Left ventricle myocardium inferior (tissue), 1 donor: ENCODE data around the gene RHCG. TPM values are rescaled to one million over a fixed set of nuclear protein-coding genes. Genes with fewer than 3 reads are reported as not detected.

Experiments
- DNase-seq: peaks from one replicate; pipeline ENCODE4 v3.0.0-alpha.2; 2020
- H3K27ac ChIP-seq: fragments of 200-600 bp; replicated peaks from 2 replicates; pipeline ENCODE4 v1.8.0; 2021
- H3K27me3 ChIP-seq: fragments of 200-600 bp; 2 replicates; pipeline ENCODE4 v1.8.0; 2021; ENCODE audit warnings: low read depth
- H3K36me3 ChIP-seq: fragments of 200-600 bp; 2 replicates; pipeline ENCODE4 v1.8.0; 2021
- H3K4me1 ChIP-seq: fragments of 200-600 bp; 2 replicates; pipeline ENCODE4 v1.8.0; 2021
- H3K4me3 ChIP-seq: fragments of 200-600 bp; 2 replicates; pipeline ENCODE4 v1.8.0; 2021; ENCODE audit warnings: mild to moderate bottlenecking, moderate library complexity
- H3K9me3 ChIP-seq: fragments of 200-600 bp; replicated peaks from 2 replicates; pipeline ENCODE4 v1.8.0; 2021
- intact Hi-C: fragments of 100-400 bp; cut with micrococcal nuclease; formaldehyde crosslinking; loops from one replicate; pipeline ENCODE4 v1.11.0; 2022
- total RNA-seq: library from RNA; stranded (reverse); fragmentation: NEBNext Ultra II Directional; extraction: Animal tissue kit (Norgen Biotek cat#: 25700); gene quantifications from one replicate; pipeline ENCODE4 v1.2.1, GENCODE V29; 2021
- TF ChIP-seq, protein P1 (sequence below): fragments of 200-600 bp; IDR thresholded peaks from 2 replicates; pipeline ENCODE4 v1.8.0; 2021; ENCODE audit warnings: antibody characterized with exemption, mild to moderate bottlenecking, borderline replicate concordance
- donor health status: DM: no; HTN: yes; CAD: no; lungs with severe emphysema.

RHCG gene
- total RNA-seq, 1 donor from 2014 or later = 0.22 TPM

DNA sequence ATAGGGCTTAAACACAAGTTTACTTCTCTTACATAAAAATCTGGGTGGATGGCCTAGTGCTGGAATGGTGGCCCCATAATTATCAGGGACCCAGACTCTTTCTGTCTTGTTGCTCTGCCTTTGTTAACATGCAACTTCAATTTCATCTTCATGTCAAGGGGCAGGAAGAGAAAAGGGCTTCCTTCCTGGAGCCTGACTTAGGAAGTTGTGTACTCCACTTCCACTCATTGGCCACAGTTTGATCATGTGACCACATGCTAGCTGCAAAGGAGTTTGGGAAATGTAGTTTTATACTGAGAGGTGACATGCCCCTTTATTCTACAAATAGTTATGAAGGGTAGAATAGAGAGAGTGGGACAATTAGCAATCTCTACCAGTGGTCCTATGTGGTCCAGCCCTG is 39.3 kb downstream of the RHCG start:
- no peak overlapping the region for H3K4me3 ChIP-seq
- H3K9me3 ChIP-seq = peaks cover 14% of the 10 kb centered on the region
- H3K36me3 ChIP-seq = no peaks in the 10 kb centered on the region
- TF ChIP-seq, protein P1, sequence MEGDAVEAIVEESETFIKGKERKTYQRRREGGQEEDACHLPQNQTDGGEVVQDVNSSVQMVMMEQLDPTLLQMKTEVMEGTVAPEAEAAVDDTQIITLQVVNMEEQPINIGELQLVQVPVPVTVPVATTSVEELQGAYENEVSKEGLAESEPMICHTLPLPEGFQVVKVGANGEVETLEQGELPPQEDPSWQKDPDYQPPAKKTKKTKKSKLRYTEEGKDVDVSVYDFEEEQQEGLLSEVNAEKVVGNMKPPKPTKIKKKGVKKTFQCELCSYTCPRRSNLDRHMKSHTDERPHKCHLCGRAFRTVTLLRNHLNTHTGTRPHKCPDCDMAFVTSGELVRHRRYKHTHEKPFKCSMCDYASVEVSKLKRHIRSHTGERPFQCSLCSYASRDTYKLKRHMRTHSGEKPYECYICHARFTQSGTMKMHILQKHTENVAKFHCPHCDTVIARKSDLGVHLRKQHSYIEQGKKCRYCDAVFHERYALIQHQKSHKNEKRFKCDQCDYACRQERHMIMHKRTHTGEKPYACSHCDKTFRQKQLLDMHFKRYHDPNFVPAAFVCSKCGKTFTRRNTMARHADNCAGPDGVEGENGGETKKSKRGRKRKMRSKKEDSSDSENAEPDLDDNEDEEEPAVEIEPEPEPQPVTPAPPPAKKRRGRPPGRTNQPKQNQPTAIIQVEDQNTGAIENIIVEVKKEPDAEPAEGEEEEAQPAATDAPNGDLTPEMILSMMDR = no peak
- H3K27me3 ChIP-seq = peaks cover 67% of the 10 kb centered on the region
- intact Hi-C loops = no loop called here
- H3K4me1 ChIP-seq = no peaks in the 10 kb centered on the region
- no peak for DNase-seq
- H3K27ac ChIP-seq = no peak overlapping the region

GRCh38 chr15:89455535-89455934 is 40.8 kb downstream of the RHCG start:
- Histone ChIP-seq H3K27me3 (peaks cover 69% of the 10 kb centered on the region), H3K4me1 (no peaks in the 10 kb centered on the region), H3K27ac (no peak overlapping the region), H3K36me3 (no peaks in the 10 kb centered on the region), H3K4me3 (no peak overlapping the region), H3K9me3 (peaks cover 14% of the 10 kb centered on the region)
- TF ChIP-seq, protein P1 = no peak
- intact Hi-C loops = no loop called here
- DNase-seq = no peak

DNA sequence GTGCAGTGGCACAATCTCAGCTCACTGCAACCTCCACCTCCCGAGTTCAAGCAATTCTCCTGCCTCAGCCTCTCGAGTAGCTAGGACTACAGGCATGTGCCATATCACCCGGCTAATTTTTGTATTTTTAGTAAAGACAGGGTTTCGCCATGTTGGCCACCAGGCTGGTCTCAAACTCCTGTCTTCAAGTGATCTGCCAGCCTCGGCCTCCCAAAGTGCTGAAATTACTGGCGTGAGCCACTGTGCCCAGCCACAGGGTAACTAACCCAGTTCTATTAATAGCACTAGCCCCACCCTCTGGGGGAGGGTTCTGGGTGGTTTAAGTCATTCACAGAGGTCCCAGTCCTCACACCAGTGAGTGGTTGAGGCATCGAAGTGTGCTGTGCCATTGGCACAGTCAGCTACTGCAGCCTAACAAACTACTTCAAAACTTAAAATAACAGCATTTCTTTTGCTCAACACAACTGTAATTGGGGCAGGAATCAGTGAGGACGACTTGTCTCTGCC is 44.0 kb downstream of the RHCG start:
- H3K27me3 ChIP-seq = peaks cover 80% of the 10 kb centered on the region

DNA sequence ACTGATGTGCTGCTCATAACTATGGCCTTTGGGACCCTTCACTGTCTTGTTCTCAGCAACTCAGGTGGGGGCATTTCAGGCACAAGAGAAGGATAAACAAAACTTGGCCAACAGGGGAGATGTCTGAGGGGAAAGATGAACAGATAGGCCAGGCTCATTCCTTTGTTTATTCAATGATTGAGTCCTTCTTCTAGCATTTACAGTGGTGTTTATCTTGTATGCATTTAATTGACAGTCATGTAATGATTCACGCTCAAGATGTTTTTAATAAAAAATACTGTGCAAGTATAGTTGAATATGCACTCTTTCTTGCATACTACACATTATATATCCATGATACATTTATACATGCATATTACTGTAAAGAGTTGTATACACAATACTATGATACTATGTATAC is 44.5 kb downstream of the RHCG start:
- Histone ChIP-seq H3K4me3 (no peak overlapping the region), H3K27me3 (peaks cover 85% of the 10 kb centered on the region), H3K9me3 (peaks cover 6% of the 10 kb centered on the region), H3K4me1 (no peaks in the 10 kb centered on the region), H3K36me3 (no peaks in the 10 kb centered on the region), H3K27ac (no peak overlapping the region)
- intact Hi-C loops = no loop called here
- no peak for DNase-seq
- TF ChIP-seq, protein P1 = no peak

More for the DNA sequence above, 44.0 kb downstream of the RHCG start:
- DNase-seq = no peak
- no peak overlapping the region for H3K4me3 ChIP-seq
- no peak overlapping the region for H3K27ac ChIP-seq
- H3K9me3 ChIP-seq = peaks cover 12% of the 10 kb centered on the region
- intact Hi-C loops = no loop called here
- TF ChIP-seq, protein P1 = no peak
- no peaks in the 10 kb centered on the region for H3K36me3 ChIP-seq
- H3K4me1 ChIP-seq = no peaks in the 10 kb centered on the region

DNA sequence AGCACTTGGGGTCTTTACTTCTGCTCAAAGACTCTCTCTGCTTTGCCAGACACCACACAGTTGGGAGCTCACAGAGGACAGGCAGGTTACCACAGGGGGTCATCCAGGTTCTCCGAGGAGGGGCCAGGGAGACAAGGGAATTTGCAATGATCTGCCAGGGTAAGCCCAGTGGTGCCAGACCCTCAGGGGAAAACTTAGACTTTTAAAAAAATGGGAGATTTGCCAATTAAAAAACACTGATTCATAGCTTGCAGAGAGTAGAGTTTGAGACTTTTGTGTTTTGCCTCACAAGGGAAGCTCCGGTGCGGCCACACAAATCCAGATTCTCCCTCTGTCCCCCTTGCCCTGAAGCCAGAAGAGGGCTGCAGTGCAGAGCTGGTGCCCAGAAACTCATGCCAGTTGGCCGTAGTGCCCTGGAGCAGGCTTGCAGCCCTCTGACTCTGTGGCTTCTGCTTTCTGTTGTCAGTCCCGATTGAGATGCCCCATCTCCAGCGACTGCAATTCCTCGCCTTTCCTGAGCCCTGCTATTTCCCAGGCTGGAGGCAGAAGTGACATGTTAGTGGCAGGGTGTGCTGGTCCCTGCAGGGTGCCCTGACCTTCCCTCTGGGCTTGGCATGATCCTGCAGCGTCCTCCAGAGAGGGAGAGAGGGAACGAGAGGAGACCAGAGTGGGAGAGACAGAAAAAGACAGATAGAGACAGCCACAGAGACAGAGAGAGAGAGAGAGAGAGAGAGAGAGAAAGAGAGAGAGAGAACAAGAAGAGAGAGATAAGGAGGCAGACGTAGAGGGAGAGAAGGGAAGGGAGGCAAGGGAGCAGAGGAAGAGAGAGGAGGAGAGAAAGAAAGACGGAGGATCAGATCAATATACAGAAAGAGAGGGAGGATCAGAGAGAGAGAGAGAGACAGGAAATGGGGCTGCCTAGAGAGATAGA is 46.0 kb downstream of the RHCG start:
- intact Hi-C loops = no loop called here
- H3K4me3 ChIP-seq = no peak overlapping the region
- H3K4me1 ChIP-seq = no peaks in the 10 kb centered on the region
- no peak overlapping the region for H3K27ac ChIP-seq
- H3K27me3 ChIP-seq = peaks cover 95% of the 10 kb centered on the region
- no peaks in the 10 kb centered on the region for H3K9me3 ChIP-seq
- H3K36me3 ChIP-seq = no peaks in the 10 kb centered on the region
- TF ChIP-seq, protein P1 = no peak
- DNase-seq = no peak
